Osteocyte (in vitro differentiated cells): ENCODE results near the gene SEMA3A. TPM values are rescaled to one million over a fixed set of nuclear protein-coding genes. Genes with fewer than 3 reads are reported as not detected.

Source experiments
- DNase-seq: peaks from one replicate; pipeline ENCODE4 v3.0.0; 2021; ENCODE audit warnings: mixed read lengths; ENCODE audit not compliant: unreplicated experiment; ENCODE audit errors: extremely low spot score
- H3K27ac Mint-ChIP-seq: one replicate; pipeline ENCODE4 v1.8.0; 2021; ENCODE audit warnings: mild to moderate bottlenecking, mixed read lengths; ENCODE audit not compliant: unreplicated experiment
- H3K27me3 Mint-ChIP-seq: one replicate; pipeline ENCODE4 v1.8.0; 2021; ENCODE audit warnings: mixed read lengths; ENCODE audit not compliant: unreplicated experiment
- H3K36me3 Mint-ChIP-seq: one replicate; pipeline ENCODE4 v1.8.0; 2021; ENCODE audit warnings: mixed read lengths; ENCODE audit not compliant: unreplicated experiment
- H3K4me1 Mint-ChIP-seq: one replicate; pipeline ENCODE4 v1.8.0; 2021; ENCODE audit warnings: mixed read lengths; ENCODE audit not compliant: unreplicated experiment
- H3K4me3 Mint-ChIP-seq: one replicate; pipeline ENCODE4 v1.8.0; 2021; ENCODE audit warnings: mild to moderate bottlenecking, moderate library complexity, mixed read lengths; ENCODE audit not compliant: unreplicated experiment
- H3K9me3 Mint-ChIP-seq: one replicate; pipeline ENCODE4 v1.8.0; 2021; ENCODE audit warnings: mixed read lengths; ENCODE audit not compliant: unreplicated experiment
- CTCF ChIP-seq: fragments of 200-600 bp; sonication (generic); IDR thresholded peaks from 2 replicates; pipeline ENCODE4 v1.5.0; 2021; ENCODE audit warnings: antibody characterized with exemption, mild to moderate bottlenecking, moderate library complexity
- total RNA-seq: library from RNA; stranded (reverse); gene quantifications from 2 replicates; pipeline ENCODE4 v1.2.1, GENCODE V29; 2021

The SEMA3A gene
- total RNA-seq, 1 donor from 2014 or later: 2.4 TPM

GRCh38 chr7:83921271-83921940 lies 273.2 kb downstream of the SEMA3A start:
- no peak for DNase-seq
- Mint-ChIP-seq H3K9me3 (peaks cover 3% of the 10 kb centered on the region), H3K36me3 (no peaks in the 10 kb centered on the region), H3K27me3 (no peaks in the 10 kb centered on the region), H3K27ac (peak overlapping the region; percentile 10), H3K4me1 (peaks cover 16% of the 10 kb centered on the region), H3K4me3 (no peak overlapping the region)
- no peak for TF ChIP-seq CTCF

DNA sequence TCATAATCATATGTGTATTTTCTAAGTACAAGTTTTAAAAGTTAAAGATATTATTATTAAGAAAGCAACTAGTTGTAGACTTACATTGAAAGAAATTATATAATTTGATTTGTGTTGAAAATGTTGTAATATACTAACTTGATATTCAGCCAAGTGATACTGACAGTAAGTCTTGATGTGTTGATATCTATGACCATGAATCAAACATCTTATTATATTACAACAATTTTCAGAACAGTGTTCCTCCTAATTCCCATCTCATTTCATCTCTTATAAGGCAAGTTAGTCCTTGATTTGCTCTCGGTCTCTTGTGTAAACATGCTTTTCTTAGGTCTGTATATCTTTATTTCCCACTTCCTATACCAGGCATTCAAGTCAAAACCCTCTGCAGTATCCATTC lies 276.4 kb downstream of the SEMA3A start:
- no peaks in the 10 kb centered on the region for H3K27me3 Mint-ChIP-seq
- H3K9me3 Mint-ChIP-seq: peaks cover 9% of the 10 kb centered on the region
- H3K4me1 Mint-ChIP-seq: peaks cover 16% of the 10 kb centered on the region

DNA sequence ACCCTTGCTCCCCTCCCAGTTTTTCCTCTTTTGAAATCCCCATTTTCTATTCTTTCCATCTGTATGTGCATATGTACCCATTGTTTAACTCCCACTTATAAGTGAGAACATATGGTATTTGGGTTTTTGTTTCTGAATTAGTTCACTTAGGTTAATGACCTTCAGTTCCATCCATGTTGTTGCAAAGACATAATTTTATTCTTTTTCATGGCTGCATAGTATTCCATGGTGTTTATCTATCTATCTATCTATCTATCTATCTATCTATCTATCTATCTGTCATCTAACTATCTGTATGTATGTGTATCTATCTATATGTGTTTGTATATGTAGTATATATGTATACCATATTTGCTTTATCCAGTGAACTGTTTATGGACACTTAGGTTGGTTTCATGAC lies 281.4 kb downstream of the SEMA3A start:
- no peaks in the 10 kb centered on the region for H3K36me3 Mint-ChIP-seq
- peaks cover 7% of the 10 kb centered on the region for H3K9me3 Mint-ChIP-seq
- no peak overlapping the region for H3K4me3 Mint-ChIP-seq
- no peaks in the 10 kb centered on the region for H3K4me1 Mint-ChIP-seq
- H3K27me3 Mint-ChIP-seq: no peaks in the 10 kb centered on the region
- H3K27ac Mint-ChIP-seq: no peak overlapping the region
- TF ChIP-seq CTCF: no peak
- DNase-seq: no peak

More for the DNA sequence above, 276.4 kb downstream of the SEMA3A start:
- DNase-seq: no peak
- Mint-ChIP-seq H3K4me3 (no peak overlapping the region), H3K27ac (no peak overlapping the region), H3K36me3 (no peaks in the 10 kb centered on the region)
- no peak for TF ChIP-seq CTCF

DNA sequence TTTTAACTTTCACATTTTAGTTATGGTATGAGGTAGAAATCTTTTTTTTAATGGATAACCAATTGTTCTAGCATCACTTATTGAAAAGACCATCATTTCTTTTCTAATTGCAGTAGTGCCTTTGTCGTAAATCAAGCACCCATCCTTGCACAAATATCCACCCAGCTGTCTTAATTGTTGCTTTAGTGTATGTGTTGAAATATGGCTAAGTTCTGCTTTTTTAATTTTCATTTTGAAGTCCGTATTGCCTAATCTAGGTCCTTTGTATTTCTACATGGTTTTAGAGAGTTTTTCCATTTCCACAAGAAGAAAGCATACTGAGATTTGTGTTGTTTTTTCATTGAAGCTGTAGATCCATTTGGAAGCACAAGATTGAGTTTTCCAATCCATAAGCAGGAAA lies 286.1 kb downstream of the SEMA3A start:
- H3K9me3 Mint-ChIP-seq: peaks cover 5% of the 10 kb centered on the region
- H3K4me1 Mint-ChIP-seq: no peaks in the 10 kb centered on the region
- H3K4me3 Mint-ChIP-seq: no peak overlapping the region
- no peak overlapping the region for H3K27ac Mint-ChIP-seq
- H3K36me3 Mint-ChIP-seq: no peaks in the 10 kb centered on the region
- DNase-seq: no peak
- no peaks in the 10 kb centered on the region for H3K27me3 Mint-ChIP-seq
- TF ChIP-seq CTCF: no peak
